Fibroblast of skin of left quadriceps (primary cell): Measurements from ENCODE around the gene ST7L.

Source experiments
- DNase-seq, 2 experiments: peaks; one replicate each; pipeline ENCODE4 v3.0.0-alpha.2; 2013; ENCODE audit warnings: low read depth in 2 of 2

The ST7L gene

DNA sequence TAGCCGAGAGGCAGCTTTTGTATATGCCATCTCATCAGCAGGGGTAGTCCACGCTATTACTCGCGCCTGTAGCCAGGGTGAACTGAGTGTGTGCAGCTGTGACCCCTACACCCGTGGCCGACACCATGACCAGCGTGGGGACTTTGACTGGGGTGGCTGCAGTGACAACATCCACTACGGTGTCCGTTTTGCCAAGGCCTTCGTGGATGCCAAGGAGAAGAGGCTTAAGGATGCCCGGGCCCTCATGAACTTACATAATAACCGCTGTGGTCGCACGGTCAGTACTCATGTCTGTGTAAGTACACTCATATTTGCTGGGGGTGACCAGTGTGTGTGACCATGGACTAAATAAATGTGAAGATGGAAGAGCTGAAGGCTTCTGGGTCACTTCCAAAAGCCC is 102.8 kb downstream of the ST7L start:
- no peak for DNase-seq

DNA sequence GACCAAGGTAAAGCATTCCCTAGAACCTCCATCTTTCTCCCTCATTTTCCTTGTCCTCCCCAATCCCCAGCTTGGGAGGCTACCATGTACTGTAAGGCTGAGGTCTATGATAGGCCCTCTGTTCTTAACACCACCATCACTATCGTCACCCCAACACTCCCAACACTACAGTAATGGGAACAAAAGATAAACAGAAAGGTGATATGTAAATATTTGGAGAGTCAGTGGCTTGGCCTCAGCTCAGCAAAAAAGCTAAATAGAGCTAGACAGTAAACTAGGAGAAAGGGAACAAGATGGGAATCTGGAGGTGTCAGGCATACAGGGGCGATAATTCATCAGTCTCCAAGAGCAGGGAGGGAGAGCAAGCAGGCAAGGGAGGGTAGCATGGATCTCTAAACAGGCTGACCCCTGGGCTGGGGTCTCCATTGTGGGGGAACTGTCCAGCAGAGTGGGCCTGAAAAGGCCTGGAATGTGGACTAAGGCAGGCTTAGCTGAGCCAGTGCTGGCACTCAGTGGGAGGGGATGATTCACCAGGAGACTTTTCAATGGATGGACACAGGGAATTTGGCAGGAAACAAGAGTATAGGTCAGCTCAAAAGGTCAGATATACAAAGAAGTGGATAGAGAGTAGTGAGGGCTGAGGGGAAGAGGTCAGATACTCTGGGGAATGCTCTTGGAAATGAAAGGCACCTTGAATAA is 103.5 kb downstream of the ST7L start:
- DNase-seq: no peak

- no peak for DNase-seq
Measured at GRCh38 chr1:112514901-112515300, 104.0 kb downstream of the ST7L start.

DNA sequence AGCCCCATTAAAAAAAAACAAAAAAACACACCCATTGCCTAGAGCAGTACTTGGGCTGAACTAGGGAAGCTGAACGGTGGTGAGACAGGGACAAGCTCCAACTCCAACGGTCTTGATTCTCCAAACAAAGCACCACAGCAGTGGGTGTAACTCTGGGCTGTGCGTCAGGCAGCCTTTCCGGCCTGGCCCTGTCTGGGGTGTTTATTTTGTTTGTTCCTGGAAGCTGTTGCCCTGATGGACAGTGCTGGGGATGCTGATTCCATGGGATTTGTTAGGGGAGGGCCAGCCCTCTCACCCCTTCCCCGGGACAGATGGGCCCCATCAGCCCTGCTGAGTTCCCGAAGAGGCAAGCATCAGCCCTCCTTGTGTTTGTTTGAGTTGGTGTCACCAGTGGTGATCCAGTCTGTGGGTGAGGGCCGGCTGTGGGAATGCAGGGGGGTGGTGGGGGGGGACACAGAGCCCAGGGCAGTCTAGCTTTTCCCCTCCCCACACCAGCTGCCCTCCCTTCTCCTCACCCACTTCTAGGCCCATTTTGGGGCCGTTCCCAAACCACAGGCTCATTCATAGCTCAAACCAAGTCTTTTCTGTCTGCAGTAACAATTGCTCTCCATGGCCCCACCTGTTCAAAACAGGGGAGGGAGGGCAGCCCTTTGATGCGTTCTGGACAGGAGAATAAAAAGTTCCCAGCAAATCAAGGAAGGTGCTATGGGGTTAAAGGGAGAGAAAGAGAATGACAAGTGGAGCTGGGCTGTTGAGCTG is 105.7 kb downstream of the ST7L start:
- DNase-seq: no peak

DNA sequence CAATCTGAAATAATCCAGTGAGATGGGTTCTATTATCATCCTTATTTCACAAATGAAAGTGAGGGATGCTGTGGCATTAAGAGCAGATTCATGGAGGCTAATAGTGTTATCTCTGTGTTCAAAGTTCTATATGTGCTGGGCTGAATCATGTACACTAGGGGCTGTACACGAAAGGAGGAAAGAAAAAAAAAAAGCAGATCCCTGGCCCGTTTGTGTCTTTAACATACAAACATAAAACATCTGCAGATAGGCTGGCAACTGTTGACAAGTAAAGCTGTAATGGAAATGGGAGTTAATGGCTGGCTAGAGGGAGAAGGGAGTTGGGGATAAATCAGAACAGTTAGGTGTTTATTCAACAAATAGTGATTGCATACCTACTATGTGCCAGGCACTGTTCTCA is 107.0 kb downstream of the ST7L start:
- DNase-seq: no peak

- DNase-seq: no peak
Measured at GRCh38 chr1:112510340-112510739, 108.6 kb downstream of the ST7L start.

DNA sequence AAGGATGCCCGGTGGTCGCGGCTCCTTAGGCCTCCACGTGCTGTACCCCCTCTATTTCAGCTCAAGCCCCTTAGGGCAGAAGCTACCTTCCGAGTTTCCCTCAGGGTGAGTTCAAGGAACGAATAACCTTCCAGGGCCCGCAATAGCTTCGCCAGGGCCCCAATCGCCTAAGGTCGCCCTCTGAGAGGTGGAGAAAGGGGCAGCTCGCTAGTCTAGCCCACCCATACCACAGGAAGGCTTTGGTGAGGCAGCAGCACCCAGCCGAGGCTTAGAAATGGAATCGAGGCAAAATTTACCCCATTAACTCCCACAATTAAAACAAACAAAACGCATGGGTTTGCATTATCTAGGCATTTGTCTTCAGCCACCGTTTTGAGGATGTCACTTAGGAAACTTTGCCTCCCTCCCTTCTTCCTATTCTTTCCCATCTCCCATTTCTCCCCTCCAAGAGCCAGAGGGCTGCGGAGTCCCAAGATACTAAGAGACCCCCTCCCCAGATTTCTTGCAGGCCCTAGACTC is 109.2 kb downstream of the ST7L start:
- DNase-seq: no peak

DNA sequence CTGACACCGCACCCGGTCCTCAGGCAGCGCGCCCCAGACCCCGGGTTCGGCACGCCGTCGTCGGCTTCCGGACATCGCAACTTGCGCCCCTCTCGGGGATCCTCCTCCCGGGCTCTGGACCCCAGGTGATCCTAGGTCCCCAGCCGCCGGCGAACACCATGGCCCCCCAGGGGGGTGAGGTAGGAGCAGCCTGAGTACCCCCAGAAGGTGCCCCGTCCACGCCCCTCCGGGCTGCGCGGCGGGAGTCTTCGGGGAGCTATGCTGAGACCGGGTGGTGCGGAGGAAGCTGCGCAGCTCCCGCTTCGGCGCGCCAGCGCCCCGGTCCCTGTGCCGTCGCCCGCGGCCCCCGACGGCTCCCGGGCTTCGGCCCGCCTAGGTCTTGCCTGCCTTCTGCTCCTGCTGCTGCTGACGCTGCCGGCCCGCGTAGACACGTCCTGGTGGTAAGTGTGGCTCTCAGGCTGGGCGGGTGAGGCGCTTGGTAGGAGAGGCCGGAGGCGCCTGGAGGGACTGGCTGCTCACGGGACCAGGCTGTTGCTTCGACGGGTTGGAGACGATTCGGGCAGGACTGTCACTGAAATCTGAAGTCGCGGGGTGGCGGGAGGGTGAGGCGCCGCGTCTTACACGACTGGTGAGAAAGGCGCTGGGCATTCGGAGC is 109.8 kb downstream of the ST7L start:
- DNase-seq: no peak

GRCh38 chr1:112508278-112509004 is 110.5 kb downstream of the ST7L start, which contains the start of gene WNT2B:
Gene WNT2B, plus strand, starts transcription at chr1:112508965. Its CDS starts 298 bp downstream, at chr1:112509263.
- no peak for DNase-seq

GRCh38 chr1:112507921-112508277 is 111.0 kb downstream of the ST7L start:
- no peak for DNase-seq

GRCh38 chr1:112507336-112507735 is 111.6 kb downstream of the ST7L start:
- DNase-seq: no peak

GRCh38 chr1:112506731-112507130 is 112.2 kb downstream of the ST7L start:
- no peak for DNase-seq

DNA sequence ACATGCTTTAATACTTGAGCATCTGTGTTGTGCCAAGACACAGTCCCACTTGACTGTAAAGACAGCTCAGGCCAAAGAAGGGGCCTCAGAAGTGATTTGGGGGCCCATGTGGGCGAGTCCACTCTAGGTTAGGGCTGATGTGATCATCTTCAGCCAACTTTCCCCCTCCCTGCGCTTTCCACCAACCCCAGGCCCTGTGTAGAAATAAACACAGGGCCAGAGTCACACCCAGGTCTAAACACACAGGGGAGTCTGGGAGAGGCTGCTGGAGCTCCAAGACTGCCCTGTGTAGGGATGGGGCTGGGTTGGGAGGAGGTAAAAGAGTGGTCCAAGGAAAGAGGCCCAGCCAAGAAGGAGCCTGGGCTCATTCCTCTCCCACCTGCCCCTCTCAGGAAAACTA is 112.6 kb downstream of the ST7L start:
- no peak for DNase-seq

DNA sequence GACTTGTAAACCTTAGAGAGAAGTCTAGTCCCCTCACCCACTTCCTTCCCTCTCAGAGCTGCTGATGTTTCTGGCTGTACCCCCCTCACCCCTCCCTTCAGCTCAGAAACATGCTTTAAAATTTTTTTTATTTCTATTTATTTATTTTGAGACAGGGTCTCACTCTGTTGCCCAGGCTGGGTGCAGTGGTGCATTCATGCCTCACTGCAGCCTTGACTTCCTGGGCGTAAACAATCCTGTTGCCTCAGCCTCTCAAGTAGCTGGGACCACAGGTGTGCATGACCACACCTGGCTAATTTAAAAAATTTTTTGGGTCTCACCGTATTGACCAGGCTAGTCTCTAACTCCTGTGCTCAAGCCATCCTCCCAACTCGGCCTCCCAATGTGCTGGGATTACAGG is 113.1 kb downstream of the ST7L start:
- no peak for DNase-seq

DNA sequence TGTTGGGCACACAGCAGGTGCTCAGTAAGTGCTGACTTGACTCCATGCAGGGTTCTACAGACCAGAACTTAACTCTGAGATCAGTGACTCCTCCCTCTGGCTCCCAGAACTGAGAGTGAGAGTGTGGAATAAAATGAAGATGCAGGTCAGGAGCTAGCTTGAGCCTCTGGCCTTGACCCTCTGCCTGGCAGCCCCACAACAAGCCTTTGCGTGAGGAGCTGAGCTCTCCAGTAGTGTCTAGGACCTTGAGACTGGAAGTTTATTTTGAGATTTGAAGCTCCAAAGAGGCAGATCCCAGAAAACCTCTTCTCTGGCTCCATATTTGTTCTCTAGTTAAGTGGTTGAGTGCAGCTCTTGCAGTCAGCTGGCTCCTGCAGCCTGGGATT is 113.5 kb downstream of the ST7L start:
- no peak for DNase-seq

DNA sequence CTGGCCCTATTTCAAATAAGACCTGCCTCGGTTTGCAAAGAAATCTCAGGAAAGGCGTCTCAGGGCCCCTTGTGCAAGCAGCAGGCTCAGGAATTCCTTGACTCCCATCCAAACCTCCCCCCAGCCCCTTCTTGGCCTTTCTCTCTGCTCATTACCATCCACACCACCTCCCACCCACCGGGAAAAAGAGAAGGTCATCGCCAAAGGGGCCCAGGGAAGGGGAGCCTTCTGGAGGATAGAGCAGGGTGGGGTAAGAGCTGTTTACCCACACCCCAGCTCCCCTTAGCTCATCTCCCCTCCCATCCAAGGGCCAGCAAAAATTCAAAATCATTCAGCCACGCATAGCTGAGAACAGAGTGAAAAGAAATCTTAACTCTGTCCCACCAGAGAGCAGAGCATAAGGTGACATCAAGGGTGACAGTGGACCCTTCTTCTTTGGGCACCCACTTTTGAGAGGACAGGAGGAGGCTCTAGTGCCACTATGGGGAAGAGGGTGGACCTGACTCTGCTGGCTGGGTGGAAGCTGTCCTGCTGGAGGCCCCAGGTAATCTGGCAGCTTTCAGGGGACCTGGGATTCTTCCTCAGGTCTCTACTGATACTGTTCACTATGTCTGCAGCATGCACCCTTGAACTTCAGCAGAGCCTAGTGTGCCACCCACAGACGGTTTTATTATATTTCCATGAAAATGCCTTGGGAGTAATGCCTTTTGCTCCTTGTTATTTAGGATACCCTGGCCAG is 114.1 kb downstream of the ST7L start:
- DNase-seq: no peak

GRCh38 chr1:112504001-112504660 is 114.8 kb downstream of the ST7L start:
- no peak for DNase-seq

GRCh38 chr1:112502826-112503225 is 116.1 kb downstream of the ST7L start:
- DNase-seq: no peak

GRCh38 chr1:112501810-112502641 is 116.9 kb downstream of the ST7L start:
- peak; percentile 40 to 47 for DNase-seq

DNA sequence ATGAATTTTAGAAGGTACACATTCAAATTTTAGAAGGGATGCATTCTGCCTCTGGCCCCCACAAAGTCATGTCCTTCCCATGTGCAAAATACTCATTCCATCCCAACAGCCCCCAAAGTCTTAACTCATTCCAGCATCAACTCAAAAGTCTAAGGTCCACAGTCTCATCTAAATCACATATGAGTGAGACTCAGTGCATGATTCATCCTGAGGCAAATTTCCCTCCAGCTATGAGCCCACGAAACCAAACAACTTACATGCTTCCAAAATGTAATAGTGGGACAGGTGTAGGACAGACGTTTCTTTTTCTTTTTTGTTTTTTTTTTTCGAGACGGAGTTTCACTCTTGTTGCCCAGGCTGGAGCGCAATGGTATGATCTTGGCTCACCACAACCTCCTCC is 122.7 kb downstream of the ST7L start:
- DNase-seq: no peak
